ENCODE measurements around the gene SERPINB11. TPM values are rescaled to one million over a fixed set of nuclear protein-coding genes. Genes with fewer than 3 reads are reported as not detected.
"Not testable (repeated sequence)": the region's sequence is repeated elsewhere in the genome, so short reads cannot be mapped to it uniquely, and the experiment has no call there.

SERPINB11 gene
- total RNA-seq, 1 experiment from 2014 or later = not detected

DNA sequence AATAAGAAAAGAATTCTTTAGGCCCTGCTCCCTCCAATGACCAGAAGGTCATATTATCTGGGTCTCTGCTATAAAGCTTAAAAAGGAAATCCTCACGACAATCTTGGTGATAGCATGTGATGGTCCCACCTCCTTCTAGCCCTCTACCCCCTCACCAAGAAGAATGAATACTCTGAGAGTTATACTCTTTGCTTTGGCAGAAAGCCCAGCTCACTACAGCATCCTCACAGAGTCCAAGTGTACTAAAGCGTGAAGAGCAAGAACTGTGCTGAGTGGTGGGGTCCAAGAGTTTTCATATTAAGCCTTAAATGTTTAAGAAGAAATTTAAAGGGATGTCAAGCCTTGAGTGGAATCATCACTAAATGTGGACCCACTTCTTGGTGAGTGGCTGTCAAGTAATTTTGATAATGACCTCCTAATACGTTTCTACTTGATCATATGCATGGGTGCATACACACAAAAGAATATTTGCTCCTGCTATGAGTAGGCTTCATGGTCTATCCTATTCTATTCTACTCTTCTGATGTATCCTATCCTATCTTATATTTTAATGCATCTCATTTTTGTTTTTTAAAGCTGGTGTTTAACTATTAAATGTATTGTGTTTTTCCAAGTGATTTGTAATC is 56.0 kb downstream of the SERPINB11 start:
- TF ChIP-seq POLR2AphosphoS5 (IDR thresholded peaks at IDR 0.05; ENCODE audit: low read depth, low read length) (no peak), CTCF (IDR thresholded peaks at IDR 0.05) (no peak), TCF7L2 (IDR thresholded peaks at IDR 0.05; ENCODE audit: low read depth, low read length) (no peak), SIN3A (IDR thresholded peaks at IDR 0.05; ENCODE audit: borderline replicate concordance, insufficient read depth, low read depth, low read length) (no peak)
- TF ChIP-seq, protein P1, sequence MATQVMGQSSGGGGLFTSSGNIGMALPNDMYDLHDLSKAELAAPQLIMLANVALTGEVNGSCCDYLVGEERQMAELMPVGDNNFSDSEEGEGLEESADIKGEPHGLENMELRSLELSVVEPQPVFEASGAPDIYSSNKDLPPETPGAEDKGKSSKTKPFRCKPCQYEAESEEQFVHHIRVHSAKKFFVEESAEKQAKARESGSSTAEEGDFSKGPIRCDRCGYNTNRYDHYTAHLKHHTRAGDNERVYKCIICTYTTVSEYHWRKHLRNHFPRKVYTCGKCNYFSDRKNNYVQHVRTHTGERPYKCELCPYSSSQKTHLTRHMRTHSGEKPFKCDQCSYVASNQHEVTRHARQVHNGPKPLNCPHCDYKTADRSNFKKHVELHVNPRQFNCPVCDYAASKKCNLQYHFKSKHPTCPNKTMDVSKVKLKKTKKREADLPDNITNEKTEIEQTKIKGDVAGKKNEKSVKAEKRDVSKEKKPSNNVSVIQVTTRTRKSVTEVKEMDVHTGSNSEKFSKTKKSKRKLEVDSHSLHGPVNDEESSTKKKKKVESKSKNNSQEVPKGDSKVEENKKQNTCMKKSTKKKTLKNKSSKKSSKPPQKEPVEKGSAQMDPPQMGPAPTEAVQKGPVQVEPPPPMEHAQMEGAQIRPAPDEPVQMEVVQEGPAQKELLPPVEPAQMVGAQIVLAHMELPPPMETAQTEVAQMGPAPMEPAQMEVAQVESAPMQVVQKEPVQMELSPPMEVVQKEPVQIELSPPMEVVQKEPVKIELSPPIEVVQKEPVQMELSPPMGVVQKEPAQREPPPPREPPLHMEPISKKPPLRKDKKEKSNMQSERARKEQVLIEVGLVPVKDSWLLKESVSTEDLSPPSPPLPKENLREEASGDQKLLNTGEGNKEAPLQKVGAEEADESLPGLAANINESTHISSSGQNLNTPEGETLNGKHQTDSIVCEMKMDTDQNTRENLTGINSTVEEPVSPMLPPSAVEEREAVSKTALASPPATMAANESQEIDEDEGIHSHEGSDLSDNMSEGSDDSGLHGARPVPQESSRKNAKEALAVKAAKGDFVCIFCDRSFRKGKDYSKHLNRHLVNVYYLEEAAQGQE (IDR thresholded peaks at IDR 0.05; ENCODE audit: insufficient read depth in 1 of 2, low read depth in 2 of 2, low read length in 1 of 2) = no peak
- in situ Hi-C loops (cut with HindIII; ENCODE audit: low pct_unique_long_range_greater_than_20kb, low sequenced_read_pairs) (no loop called here), intact Hi-C loops (cut with micrococcal nuclease; ENCODE audit: unreplicated experiment) (no loop called here)
- Histone ChIP-seq H3K36me3 (ENCODE audit: control insufficient read depth, insufficient read depth, low read length) (no peaks in the 10 kb centered on the region), H3K27ac (ENCODE audit: low read length) (no peak overlapping the region), H3K4me1 (ENCODE audit: control insufficient read depth, insufficient read depth, low read length) (no peaks in the 10 kb centered on the region), H3K27me3 (ENCODE audit: control insufficient read depth, insufficient read depth, low read length) (no peaks in the 10 kb centered on the region), H3K9me3 (ENCODE audit: control insufficient read depth, insufficient read depth, low read depth, low read length) (no peaks in the 10 kb centered on the region), H3K4me3 (ENCODE audit: low read depth in 2 of 2, low read length in 2 of 2) (no peak overlapping the region)
- ChIA-PET POLR2A (no interaction called here), CTCF (no interaction called here)
- BruUV-seq (replicated peaks) = no TSS peak
- DNase-seq (ENCODE audit: low read depth, low spot score) (no peak), ATAC-seq (no peak)

GRCh38 chr18:63759786-63760185 is 57.0 kb downstream of the SERPINB11 start:
- DNase-seq (ENCODE audit: low read depth, low spot score); POLR2A ChIA-PET; in situ Hi-C loops (cut with HindIII; ENCODE audit: low pct_unique_long_range_greater_than_20kb, low sequenced_read_pairs); H3K4me3 ChIP-seq (ENCODE audit: low read depth in 2 of 2, low read length in 2 of 2); H3K27me3 ChIP-seq (ENCODE audit: control insufficient read depth, insufficient read depth, low read length); ATAC-seq; intact Hi-C loops (cut with micrococcal nuclease; ENCODE audit: unreplicated experiment); H3K27ac ChIP-seq (ENCODE audit: low read length); CTCF ChIA-PET; H3K9me3 ChIP-seq (ENCODE audit: control insufficient read depth, insufficient read depth, low read depth, low read length); BruUV-seq (replicated peaks); H3K36me3 ChIP-seq (ENCODE audit: control insufficient read depth, insufficient read depth, low read length); H3K4me1 ChIP-seq (ENCODE audit: control insufficient read depth, insufficient read depth, low read length): not testable (repeated sequence)

- no peak for ATAC-seq
- no peaks in the 10 kb centered on the region for H3K27me3 ChIP-seq (ENCODE audit: control insufficient read depth, insufficient read depth, low read length)
Observed at GRCh38 chr18:63762518-63762917, 59.8 kb downstream of the SERPINB11 start.

More at GRCh38 chr18:63762518-63762917, 59.8 kb downstream of the SERPINB11 start:
- POLR2A ChIA-PET = no interaction called here
- CTCF ChIA-PET = no interaction called here
- no peaks in the 10 kb centered on the region for H3K4me1 ChIP-seq (ENCODE audit: control insufficient read depth, insufficient read depth, low read length)
- no peak for DNase-seq (ENCODE audit: low read depth, low spot score)
- no peaks in the 10 kb centered on the region for H3K36me3 ChIP-seq (ENCODE audit: control insufficient read depth, insufficient read depth, low read length)
- no peak overlapping the region for H3K27ac ChIP-seq (ENCODE audit: low read length)
- TF ChIP-seq CTCF (IDR thresholded peaks at IDR 0.05) (no peak), TCF7L2 (IDR thresholded peaks at IDR 0.05; ENCODE audit: low read depth, low read length) (no peak), SIN3A (IDR thresholded peaks at IDR 0.05; ENCODE audit: borderline replicate concordance, insufficient read depth, low read depth, low read length) (no peak), POLR2AphosphoS5 (IDR thresholded peaks at IDR 0.05; ENCODE audit: low read depth, low read length) (no peak)
- TF ChIP-seq, protein P1 (IDR thresholded peaks at IDR 0.05; ENCODE audit: insufficient read depth in 1 of 2, low read depth in 2 of 2, low read length in 1 of 2) = no peak
- in situ Hi-C loops (cut with HindIII; ENCODE audit: low pct_unique_long_range_greater_than_20kb, low sequenced_read_pairs) (no loop called here), intact Hi-C loops (cut with micrococcal nuclease; ENCODE audit: unreplicated experiment) (no loop called here)
- H3K4me3 ChIP-seq (ENCODE audit: low read depth in 2 of 2, low read length in 2 of 2) = no peak overlapping the region
- no TSS peak for BruUV-seq (replicated peaks)
- no peaks in the 10 kb centered on the region for H3K9me3 ChIP-seq (ENCODE audit: control insufficient read depth, insufficient read depth, low read depth, low read length)
